IPS-NIHi11 (cell line): ENCODE data around the gene SCGB3A2.

Experiments used
- DNase-seq: peaks from one replicate; pipeline ENCODE4 v3.0.0; 2012; ENCODE audit warnings: mixed read lengths, low spot score

Gene SCGB3A2

GRCh38 chr5:147878066-147878759 lies at the start of gene SCGB3A2:
SCGB3A2 (plus strand) TSS chr5:147878711; CDS start chr5:147878804, 93 bp downstream.
- no peak for DNase-seq

GRCh38 chr5:147830035-147830434 lies 48.5 kb upstream of the SCGB3A2 start:
- DNase-seq, result no peak

GRCh38 chr5:147831465-147831864 lies 47.0 kb upstream of the SCGB3A2 start, which contains the start of gene SPINK1:
SPINK1 (minus strand) TSS chr5:147831671; CDS start chr5:147831577, 94 bp downstream.
- DNase-seq, result no peak

GRCh38 chr5:147832541-147832940 lies 46.0 kb upstream of the SCGB3A2 start:
- DNase-seq, result no peak

- no peak for DNase-seq
Observed at GRCh38 chr5:147835386-147835798, 43.1 kb upstream of the SCGB3A2 start.

- no peak for DNase-seq
Observed at GRCh38 chr5:147836439-147836838, 42.1 kb upstream of the SCGB3A2 start.

- no peak for DNase-seq
Observed at GRCh38 chr5:147842869-147843268, 35.6 kb upstream of the SCGB3A2 start.

- DNase-seq, result no peak
Observed at GRCh38 chr5:147844846-147845245, 33.7 kb upstream of the SCGB3A2 start.

- no peak for DNase-seq
Observed at GRCh38 chr5:147845618-147846017, 32.9 kb upstream of the SCGB3A2 start.

- no peak for DNase-seq
Observed at GRCh38 chr5:147849226-147849625, 29.3 kb upstream of the SCGB3A2 start.

- no peak for DNase-seq
Observed at GRCh38 chr5:147851578-147851977, 26.9 kb upstream of the SCGB3A2 start.

GRCh38 chr5:147852365-147852764 lies 26.1 kb upstream of the SCGB3A2 start:
- no peak for DNase-seq

- DNase-seq, result no peak
Observed at GRCh38 chr5:147853372-147853987, 25.0 kb upstream of the SCGB3A2 start.

- no peak for DNase-seq
Observed at GRCh38 chr5:147854331-147854730, 24.2 kb upstream of the SCGB3A2 start.

GRCh38 chr5:147854894-147855773 lies 23.4 kb upstream of the SCGB3A2 start:
- DNase-seq, result no peak

GRCh38 chr5:147855774-147856069 lies 22.8 kb upstream of the SCGB3A2 start:
- DNase-seq, result no peak

- DNase-seq, result no peak
Observed at GRCh38 chr5:147856801-147857200, 21.7 kb upstream of the SCGB3A2 start.

- peak; percentile 53 for DNase-seq
Observed at GRCh38 chr5:147857302-147858129, 21.0 kb upstream of the SCGB3A2 start.

- no peak for DNase-seq
Observed at GRCh38 chr5:147858565-147858964, 19.9 kb upstream of the SCGB3A2 start.

GRCh38 chr5:147859962-147860640 lies 18.4 kb upstream of the SCGB3A2 start:
- no peak for DNase-seq

- DNase-seq, result no peak
Observed at GRCh38 chr5:147860641-147861025, 17.9 kb upstream of the SCGB3A2 start.
